Sigmoid colon (tissue), 4 donors: ENCODE results near the gene TRIM54.

Experiments used
- POLR2AphosphoS5 ChIP-seq, 4 donors: sonication (generic); formaldehyde crosslinking; IDR thresholded peaks; one replicate each; pipeline ENCODE4 v1.6.1; 2017; ENCODE audit warnings: antibody characterized with exemption in 4 of 4
- TF ChIP-seq, protein P1 (sequence below), 4 experiments: fragments of 450-650 bp in 3 of 4; fragments of 200-600 bp in 1 of 4; IDR thresholded peaks; one replicate each; pipeline ENCODE4 v1.5.1; 2016 to 2019; ENCODE audit warnings: antibody characterized with exemption in 4 of 4, mild to moderate bottlenecking in 3 of 4, moderate library complexity in 2 of 4

- no peak for TF ChIP-seq POLR2AphosphoS5 (IDR thresholded peaks at IDR 0.05)
- TF ChIP-seq, protein P1, sequence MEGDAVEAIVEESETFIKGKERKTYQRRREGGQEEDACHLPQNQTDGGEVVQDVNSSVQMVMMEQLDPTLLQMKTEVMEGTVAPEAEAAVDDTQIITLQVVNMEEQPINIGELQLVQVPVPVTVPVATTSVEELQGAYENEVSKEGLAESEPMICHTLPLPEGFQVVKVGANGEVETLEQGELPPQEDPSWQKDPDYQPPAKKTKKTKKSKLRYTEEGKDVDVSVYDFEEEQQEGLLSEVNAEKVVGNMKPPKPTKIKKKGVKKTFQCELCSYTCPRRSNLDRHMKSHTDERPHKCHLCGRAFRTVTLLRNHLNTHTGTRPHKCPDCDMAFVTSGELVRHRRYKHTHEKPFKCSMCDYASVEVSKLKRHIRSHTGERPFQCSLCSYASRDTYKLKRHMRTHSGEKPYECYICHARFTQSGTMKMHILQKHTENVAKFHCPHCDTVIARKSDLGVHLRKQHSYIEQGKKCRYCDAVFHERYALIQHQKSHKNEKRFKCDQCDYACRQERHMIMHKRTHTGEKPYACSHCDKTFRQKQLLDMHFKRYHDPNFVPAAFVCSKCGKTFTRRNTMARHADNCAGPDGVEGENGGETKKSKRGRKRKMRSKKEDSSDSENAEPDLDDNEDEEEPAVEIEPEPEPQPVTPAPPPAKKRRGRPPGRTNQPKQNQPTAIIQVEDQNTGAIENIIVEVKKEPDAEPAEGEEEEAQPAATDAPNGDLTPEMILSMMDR (IDR thresholded peaks at IDR 0.05), result no peak
Observed at GRCh38 chr2:27323596-27324285, 41.5 kb downstream of the TRIM54 start.
